Lung (tissue), 12 donors: ENCODE data around the gene PTS. TPM values are rescaled to one million over a fixed set of nuclear protein-coding genes. Genes with fewer than 3 reads are reported as not detected.

Experiments used
- ATAC-seq: fragments of 200-7000 bp; cut with Tn5 transposase; one replicate; pipeline ENCODE4 v1.9.1; 2020; ENCODE audit warnings: moderate number of reproducible peaks; ENCODE audit not compliant: insufficient read depth, low FRiP score
- DNase-seq, 3 donors: peaks; one replicate each; pipeline ENCODE4 v3.0.0-alpha.2; 2013 to 2017
- H3K27ac ChIP-seq, 2 donors: one replicate each; pipeline ENCODE4 v1.5.1; 2013; ENCODE audit warnings: mild to moderate bottlenecking in 2 of 2, moderate library complexity in 2 of 2, control low read depth in 1 of 2, inconsistent platforms in 1 of 2, low read depth in 1 of 2, low read length in 1 of 2
- H3K27me3 ChIP-seq, 3 donors: one replicate each; pipeline ENCODE4 v1.5.1; 2013; ENCODE audit warnings: low read length in 2 of 3; ENCODE audit not compliant: control insufficient read depth in 3 of 3, insufficient read depth in 3 of 3
- H3K36me3 ChIP-seq, 4 donors: one replicate each; pipeline ENCODE4 v1.5.1; 2013; ENCODE audit warnings: low read length in 4 of 4, mild to moderate bottlenecking in 1 of 4, moderate library complexity in 1 of 4; ENCODE audit not compliant: control insufficient read depth in 4 of 4, insufficient read depth in 4 of 4
- H3K4me1 ChIP-seq, 5 donors: one replicate each; pipeline ENCODE4 v1.5.1; 2013; ENCODE audit warnings: low read length in 5 of 5, mild to moderate bottlenecking in 2 of 5, moderate library complexity in 1 of 5; ENCODE audit not compliant: control insufficient read depth in 5 of 5, insufficient read depth in 5 of 5
- H3K4me3 ChIP-seq: one replicate; pipeline ENCODE4 v1.5.1; 2013; ENCODE audit warnings: mild to moderate bottlenecking, control low read depth, moderate library complexity
- H3K9ac ChIP-seq, 2 donors: one replicate each; pipeline ENCODE4 v1.5.1; 2013; ENCODE audit warnings: low read length in 2 of 2, control low read depth in 1 of 2; ENCODE audit not compliant: insufficient read depth in 1 of 2
- H3K9me3 ChIP-seq, 4 donors: one replicate each; pipeline ENCODE4 v1.5.1; 2013; ENCODE audit warnings: low read length in 3 of 4, mild to moderate bottlenecking in 1 of 4, moderate library complexity in 1 of 4; ENCODE audit not compliant: control insufficient read depth in 4 of 4, insufficient read depth in 3 of 4
- CTCF ChIP-seq: IDR thresholded peaks from 2 replicates; pipeline ENCODE4 v1.5.1; 2012; ENCODE audit warnings: mild to moderate bottlenecking; ENCODE audit errors: control extremely low read depth, extremely low read depth
- WGBS, 2 donors: extraction: QIAGEN DNeasy Blood & Tissue Kit; methylation state at CpG; one replicate each; pipeline ENCODE4 v1.1.7; 2013; 5-methylcytosine and 5-hydroxymethylcytosine counted together
- polyA plus RNA-seq, 2 donors: library from polyadenylated mRNA; stranded (reverse); fragments of 200-250 nt; gene quantifications; one replicate each; pipeline ENCODE4 v1.2.1, GENCODE V29; 2013
- total RNA-seq, 2 donors: library from RNA; depleted of rRNA in 1 of 2; stranded (reverse); fragments of >200 nt in 1 of 2; gene quantifications; one replicate each; pipeline ENCODE4 v1.2.1, GENCODE V29; 2014 to 2021
- donor health status: control.
- donor health status: control.
- donor health status: Bipolar disorder and iron deficiency.
- donor health status: healthy.
- donor health status: DM: yes; HTN: yes; CAD: no.

Gene PTS
- total and polyA plus RNA-seq, 4 donors, result 19.3 to 60.5 (median 25.1) TPM

DNA sequence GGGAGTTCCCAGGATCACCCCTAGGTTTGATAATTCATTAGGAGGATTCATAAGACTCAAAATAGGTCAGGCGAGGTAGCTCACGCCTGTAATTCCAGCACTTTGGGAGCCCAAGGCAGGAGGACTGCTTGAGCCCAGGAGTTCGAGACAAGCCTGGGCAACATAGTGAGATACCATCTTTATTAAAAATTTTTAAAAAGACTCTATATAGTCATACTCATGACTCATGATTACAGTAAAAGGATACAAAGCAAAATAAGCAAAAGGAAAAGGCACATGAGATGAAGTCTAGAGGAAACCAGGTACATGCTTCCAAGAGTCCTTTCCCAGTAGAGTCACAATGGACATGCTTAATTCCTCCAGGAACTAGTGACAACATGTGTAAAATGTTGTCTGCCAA lies 13.9 kb upstream of the PTS start:
- H3K4me1 ChIP-seq, result peaks cover 0 to 10% (median 6%) of the 10 kb centered on the region in 5 donors
- 92 to 96% methylated on average over 3 of the region's 3 CpGs for WGBS, 2 donors
- ATAC-seq (no peak), DNase-seq (no peak)
- H3K27me3 ChIP-seq, result no peaks in the 10 kb centered on the region
- H3K9me3 ChIP-seq, result no peaks in the 10 kb centered on the region
- no peak overlapping the region for H3K27ac ChIP-seq
- H3K4me3 ChIP-seq, result no peak overlapping the region
- TF ChIP-seq CTCF, result no peak
- H3K9ac ChIP-seq, result no peak overlapping the region
- H3K36me3 ChIP-seq, result peaks cover 0 to 3% (median 0%) of the 10 kb centered on the region in 4 donors

GRCh38 chr11:112212710-112213109 lies 13.5 kb upstream of the PTS start:
- H3K4me3 ChIP-seq, result no peak overlapping the region
- peaks cover 0 to 3% (median 0%) of the 10 kb centered on the region in 4 donors for H3K36me3 ChIP-seq
- no peak overlapping the region for H3K27ac ChIP-seq
- peaks cover 0 to 10% (median 6%) of the 10 kb centered on the region in 5 donors for H3K4me1 ChIP-seq
- DNase-seq (no peak), ATAC-seq (no peak)
- no peaks in the 10 kb centered on the region for H3K9me3 ChIP-seq
- TF ChIP-seq CTCF, result no peak
- no peak overlapping the region for H3K9ac ChIP-seq
- H3K27me3 ChIP-seq, result no peaks in the 10 kb centered on the region

DNA sequence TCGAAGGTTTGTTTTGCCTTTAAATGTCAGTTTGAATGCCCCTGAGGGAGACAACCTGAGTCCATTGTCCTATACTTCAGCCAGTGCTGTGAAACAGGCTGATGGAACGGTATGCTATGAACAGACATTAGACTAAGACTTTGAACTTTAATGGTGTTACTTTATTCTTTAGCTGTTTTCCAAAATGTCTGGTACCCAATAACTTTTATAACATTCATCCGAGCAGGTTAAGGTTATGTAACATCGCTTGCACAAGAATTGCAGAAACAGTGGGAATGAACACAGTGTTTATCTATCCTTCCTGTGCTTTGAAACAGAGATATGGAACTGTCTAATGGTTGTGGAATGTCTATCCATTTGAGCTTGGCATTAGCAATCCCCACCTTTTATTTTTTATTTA lies 12.5 kb upstream of the PTS start:
- 72 to 86% methylated on average over 4 of the region's 4 CpGs for WGBS, 2 donors
- no peak for DNase-seq
- no peak for TF ChIP-seq CTCF
- Histone ChIP-seq H3K9ac (no peak overlapping the region), H3K9me3 (no peaks in the 10 kb centered on the region), H3K4me1 (peaks cover 0 to 10% (median 6%) of the 10 kb centered on the region in 5 donors), H3K27me3 (no peaks in the 10 kb centered on the region), H3K36me3 (peaks cover 0 to 3% (median 0%) of the 10 kb centered on the region in 4 donors), H3K27ac (no peak overlapping the region), H3K4me3 (no peak overlapping the region)
- no peak for ATAC-seq

DNA sequence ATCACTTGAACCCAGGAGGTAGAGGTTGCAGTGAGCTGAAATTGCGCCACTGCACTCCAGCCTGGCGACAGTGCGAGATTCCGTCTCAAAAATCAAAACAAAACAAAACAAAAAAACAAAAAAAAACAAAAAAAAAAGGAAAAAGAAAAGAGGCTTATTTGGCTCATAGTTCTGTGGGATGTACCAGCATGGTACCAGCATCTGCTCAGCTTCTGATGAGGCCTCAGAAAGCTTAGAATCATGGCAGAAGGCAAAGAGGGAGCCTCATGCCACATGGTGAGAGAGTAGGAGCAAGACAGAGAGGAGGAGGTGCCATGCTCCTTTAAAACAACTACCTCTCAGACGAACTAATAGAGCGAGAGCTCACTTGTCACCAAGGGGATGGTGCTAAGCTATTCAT lies 10.6 kb upstream of the PTS start:
- no peak for ATAC-seq
- WGBS, 2 donors, result 90 to 91% methylated on average over 6 of the region's 6 CpGs
- Histone ChIP-seq H3K9me3 (no peaks in the 10 kb centered on the region), H3K9ac (no peak overlapping the region), H3K4me3 (no peak overlapping the region), H3K36me3 (peaks cover 0 to 3% (median 0%) of the 10 kb centered on the region in 4 donors), H3K27me3 (no peaks in the 10 kb centered on the region), H3K4me1 (peaks cover 0 to 10% (median 6%) of the 10 kb centered on the region in 5 donors), H3K27ac (no peak overlapping the region)
- no peak for DNase-seq
- TF ChIP-seq CTCF, result no peak
